Neuronal stem cell (in vitro differentiated cells): Measurements from ENCODE around the gene LST1.
A peak's percentile ranks its signal among the peaks of the same experiment; 100 is the strongest.

ENCODE experiments used
- DNase-seq: peaks from one replicate; pipeline ENCODE4 v3.0.0-alpha.2; 2013; ENCODE audit warnings: low spot score
- H2AFZ ChIP-seq: one replicate; pipeline ENCODE4 v1.6.1; 2013; ENCODE audit warnings: mild to moderate bottlenecking, low read length, inconsistent platforms
- H2AK5ac ChIP-seq: 2 replicates; pipeline ENCODE4 v1.6.1; 2013; ENCODE audit warnings: low read depth, mild to moderate bottlenecking, inconsistent platforms, low read length, moderate library complexity, mixed read lengths
- H2BK120ac ChIP-seq: 2 replicates; pipeline ENCODE4 v1.6.1; 2013; ENCODE audit warnings: low read depth, mild to moderate bottlenecking, inconsistent platforms, low read length, moderate library complexity, mixed read lengths
- H2BK12ac ChIP-seq: one replicate; pipeline ENCODE4 v1.6.1; 2013; ENCODE audit warnings: low read length, inconsistent platforms
- H2BK15ac ChIP-seq: 2 replicates; pipeline ENCODE4 v1.6.1; 2013; ENCODE audit warnings: mild to moderate bottlenecking, low read length, inconsistent platforms, mixed read lengths
- H2BK5ac ChIP-seq: one replicate; pipeline ENCODE4 v1.6.1; 2013; ENCODE audit warnings: inconsistent platforms, mild to moderate bottlenecking, low read length, moderate library complexity
- H3K14ac ChIP-seq: one replicate; pipeline ENCODE4 v1.6.1; 2013; ENCODE audit warnings: low read length, inconsistent platforms
- H3K18ac ChIP-seq: 2 replicates; pipeline ENCODE4 v1.6.1; 2013; ENCODE audit warnings: low read length, inconsistent platforms
- H3K23ac ChIP-seq: 2 replicates; pipeline ENCODE4 v1.6.1; 2013; ENCODE audit warnings: low read depth, mild to moderate bottlenecking, mixed read lengths, low read length, inconsistent platforms; ENCODE audit not compliant: poor library complexity
- H3K27ac ChIP-seq: replicated peaks from 3 replicates; pipeline ENCODE4 v1.5.1; 2013; ENCODE audit warnings: low read length, inconsistent platforms
- H3K27me3 ChIP-seq, 3 experiments: 2 replicates each; pipeline ENCODE4 v1.6.1; 2013; ENCODE audit warnings: low read length in 3 of 3, mild to moderate bottlenecking in 2 of 3, inconsistent platforms in 1 of 3, low read depth in 1 of 3, mixed read lengths in 1 of 3, moderate library complexity in 1 of 3; ENCODE audit not compliant: control insufficient read depth in 3 of 3, insufficient read depth in 3 of 3
- H3K36me3 ChIP-seq, 2 donors: replicated peaks in 1 of 2; 2 replicates each; pipeline ENCODE4 v1.6.1; 2013; ENCODE audit warnings: low read length in 2 of 2; ENCODE audit not compliant: control insufficient read depth in 2 of 2, insufficient read depth in 2 of 2
- H3K4ac ChIP-seq: 2 replicates; pipeline ENCODE4 v1.6.1; 2013; ENCODE audit warnings: inconsistent platforms, mild to moderate bottlenecking, low read length, moderate library complexity
- H3K4me1 ChIP-seq, 2 donors: 1 replicate in 1 of 2; 2 replicates in 1 of 2; pipeline ENCODE4 v1.6.1; 2013; ENCODE audit warnings: low read length in 2 of 2, low read depth in 1 of 2; ENCODE audit not compliant: control insufficient read depth in 2 of 2, insufficient read depth in 1 of 2
- H3K4me2 ChIP-seq: one replicate; pipeline ENCODE4 v1.6.1; 2013; ENCODE audit warnings: mild to moderate bottlenecking, low read length, inconsistent platforms; ENCODE audit not compliant: insufficient read depth, poor library complexity, severe bottlenecking
- H3K4me3 ChIP-seq, 2 donors: 2 replicates each; pipeline ENCODE4 v1.5.1; 2013; ENCODE audit warnings: low read length in 2 of 2, mild to moderate bottlenecking in 2 of 2, inconsistent platforms in 1 of 2, moderate library complexity in 1 of 2
- H3K79me1 ChIP-seq: one replicate; pipeline ENCODE4 v1.6.1; 2013; ENCODE audit warnings: low read depth, mild to moderate bottlenecking, inconsistent platforms, low read length, moderate library complexity
- H3K9ac ChIP-seq: one replicate; pipeline ENCODE4 v1.6.1; 2013; ENCODE audit warnings: mild to moderate bottlenecking, low read depth, low read length, inconsistent platforms; ENCODE audit not compliant: poor library complexity
- H3K9me3 ChIP-seq, 2 donors: replicated peaks in 1 of 2; 2 replicates each; pipeline versions ENCODE3 to v1.6.1; 2013; ENCODE audit warnings: low read length in 2 of 2, mild to moderate bottlenecking in 2 of 2, inconsistent platforms in 1 of 2, low read depth in 1 of 2, mixed read lengths in 1 of 2, moderate library complexity in 1 of 2; ENCODE audit not compliant: control insufficient read depth in 2 of 2, insufficient read depth in 1 of 2
- H4K8ac ChIP-seq: one replicate; pipeline ENCODE4 v1.6.1; 2013; ENCODE audit warnings: low read depth, mild to moderate bottlenecking, inconsistent platforms, low read length, moderate library complexity
- H4K91ac ChIP-seq: one replicate; pipeline ENCODE4 v1.6.1; 2013; ENCODE audit warnings: low read length, low read depth, mild to moderate bottlenecking, inconsistent platforms; ENCODE audit not compliant: poor library complexity
- WGBS, 2 donors: extraction: QIAGEN DNeasy Blood & Tissue Kit; methylation state at CpG; one replicate each; pipeline ENCODE4 v1.1.7; 2013; ENCODE audit warnings: missing lambda C conversion rate in 2 of 2, mixed read lengths in 1 of 2; ENCODE audit not compliant: insufficient read length in 2 of 2, insufficient replicate concordance in 1 of 2; ENCODE audit errors: extremely low coverage in 2 of 2; 5-methylcytosine and 5-hydroxymethylcytosine counted together

Gene LST1

DNA sequence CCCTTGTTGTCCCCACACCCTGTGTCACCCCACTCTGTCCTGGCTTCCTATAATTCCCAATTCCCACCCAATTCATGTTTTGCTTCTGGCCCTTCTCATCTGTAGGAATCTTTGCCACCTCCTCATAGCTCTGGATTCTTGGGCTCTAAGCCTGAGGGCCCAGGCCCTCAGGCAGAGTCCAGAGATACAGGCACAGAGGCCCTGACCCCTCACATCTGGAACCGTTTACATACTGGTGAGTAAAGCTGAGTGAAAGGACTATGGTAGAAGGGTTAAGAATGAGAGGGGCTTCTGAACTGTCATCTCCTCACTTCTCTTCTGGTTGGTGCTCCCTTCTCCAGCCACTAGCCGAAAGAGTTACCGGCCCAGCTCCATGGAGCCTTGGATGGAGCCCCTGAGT lies 48.1 kb downstream of the LST1 start:
- H3K27ac ChIP-seq = no peak overlapping the region
- no peak overlapping the region for H2AK5ac ChIP-seq
- H3K36me3 ChIP-seq = peaks cover 69 to 99% of the 10 kb centered on the region in 2 donors

DNA sequence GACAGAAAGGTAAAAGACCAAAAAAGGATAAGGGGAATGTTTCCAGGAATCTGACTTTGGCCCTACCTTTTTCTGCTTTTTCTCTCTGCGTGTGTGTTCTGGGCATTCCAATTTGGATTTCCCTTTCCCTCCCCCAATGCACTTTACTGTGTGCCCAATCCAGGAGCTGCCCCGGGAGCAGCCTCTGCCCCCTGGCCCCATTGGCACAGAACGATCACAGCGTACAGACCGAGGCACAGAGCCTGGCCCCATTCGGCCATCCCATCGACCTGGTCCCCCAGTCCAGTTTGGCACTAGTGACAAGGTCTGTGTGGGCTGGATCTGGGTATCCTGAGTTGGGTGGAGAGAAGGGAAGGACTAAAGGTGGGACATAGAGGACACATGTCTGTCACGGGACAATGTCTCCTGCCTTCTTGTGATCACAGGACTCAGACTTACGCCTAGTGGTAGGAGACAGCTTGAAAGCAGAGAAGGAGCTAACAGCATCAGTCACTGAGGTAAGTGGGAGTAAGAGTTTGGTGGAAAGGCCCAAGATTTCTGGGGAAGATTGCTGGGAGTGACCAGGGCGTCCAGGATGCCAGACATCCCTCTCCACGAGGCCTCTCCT lies 49.0 kb downstream of the LST1 start:
- H2BK5ac ChIP-seq = no peak overlapping the region
- no peak overlapping the region for H3K23ac ChIP-seq
- no peak overlapping the region for H2BK120ac ChIP-seq
- H3K4ac ChIP-seq = no peak overlapping the region
- no peak overlapping the region for H3K14ac ChIP-seq
- H2BK15ac ChIP-seq = no peak overlapping the region
- no peak overlapping the region for H3K9ac ChIP-seq
- H3K18ac ChIP-seq = no peak overlapping the region
- H2AFZ ChIP-seq = no peak overlapping the region
- peaks cover 72 to 99% of the 10 kb centered on the region in 2 donors for H3K36me3 ChIP-seq
- H3K9me3 ChIP-seq = no peaks in the 10 kb centered on the region
- DNase-seq = no peak
- no peak overlapping the region for H4K8ac ChIP-seq
- peaks cover 10% of the 10 kb centered on the region for H3K79me1 ChIP-seq
- no peak overlapping the region for H2BK12ac ChIP-seq
- no peak overlapping the region for H3K4me3 ChIP-seq
- H3K27me3 ChIP-seq = no peaks in the 10 kb centered on the region
- no peak overlapping the region for H3K27ac ChIP-seq
- H2AK5ac ChIP-seq = no peak overlapping the region
- H3K4me2 ChIP-seq = no peak overlapping the region
- no peaks in the 10 kb centered on the region for H3K4me1 ChIP-seq
- H4K91ac ChIP-seq = no peak overlapping the region
- no CpG with 5 or more reads among the region's 11 CpGs for WGBS, 2 donors

More for the DNA sequence above, 48.1 kb downstream of the LST1 start:
- no peak overlapping the region for H3K9ac ChIP-seq
- H3K23ac ChIP-seq = no peak overlapping the region
- H3K4me2 ChIP-seq = no peak overlapping the region
- H2BK5ac ChIP-seq = no peak overlapping the region
- no peak overlapping the region for H2BK12ac ChIP-seq
- H3K18ac ChIP-seq = no peak overlapping the region
- no peaks in the 10 kb centered on the region for H3K4me1 ChIP-seq
- H2BK15ac ChIP-seq = no peak overlapping the region
- DNase-seq = no peak
- no peaks in the 10 kb centered on the region for H3K9me3 ChIP-seq
- H3K79me1 ChIP-seq = peaks cover 10% of the 10 kb centered on the region
- H3K27me3 ChIP-seq = no peaks in the 10 kb centered on the region
- no peak overlapping the region for H2AFZ ChIP-seq
- no peak overlapping the region for H2BK120ac ChIP-seq
- H4K8ac ChIP-seq = no peak overlapping the region
- H3K4me3 ChIP-seq = no peak overlapping the region
- H3K14ac ChIP-seq = no peak overlapping the region
- no peak overlapping the region for H3K4ac ChIP-seq
- no CpG with 5 or more reads among the region's 3 CpGs for WGBS, 2 donors
- no peak overlapping the region for H4K91ac ChIP-seq

DNA sequence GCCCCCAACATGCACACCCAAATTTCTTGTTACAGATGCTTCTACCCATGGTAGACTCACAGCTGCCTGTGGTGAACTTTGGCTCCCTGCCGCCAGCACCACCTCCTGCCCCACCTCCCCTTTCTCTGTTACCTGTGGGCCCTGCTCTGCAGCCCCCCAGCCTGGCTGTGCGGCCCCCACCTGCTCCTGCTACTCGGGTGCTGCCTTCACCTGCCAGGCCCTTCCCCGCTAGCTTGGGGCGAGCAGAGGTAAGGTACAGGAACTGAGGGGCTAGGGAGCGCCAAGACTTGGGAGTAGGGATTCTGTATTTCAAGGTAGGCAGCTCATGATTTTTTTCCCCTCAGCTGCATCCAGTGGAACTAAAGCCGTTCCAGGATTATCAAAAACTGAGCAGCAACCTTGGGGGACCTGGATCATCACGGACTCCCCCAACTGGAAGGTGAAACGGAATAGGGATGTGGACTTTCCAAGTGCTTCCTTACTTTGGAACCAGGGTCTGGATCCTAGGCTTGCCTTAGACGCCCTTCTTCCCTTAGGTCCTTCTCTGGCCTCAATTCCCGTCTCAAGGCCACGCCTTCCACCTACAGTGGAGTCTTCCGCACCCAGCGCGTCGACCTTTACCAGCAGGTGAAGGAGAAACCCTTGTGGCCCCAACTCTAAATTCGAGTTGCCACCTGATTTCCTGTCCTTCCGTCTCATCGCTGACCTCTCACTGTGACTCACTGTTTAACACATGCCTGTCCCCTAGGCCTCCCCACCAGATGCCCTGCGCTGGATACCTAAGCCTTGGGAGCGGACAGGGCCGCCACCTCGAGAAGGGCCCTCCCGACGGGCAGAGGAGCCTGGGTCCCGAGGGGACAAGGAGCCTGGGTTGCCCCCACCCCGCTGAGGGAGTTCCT lies 50.9 kb downstream of the LST1 start:
- H3K14ac ChIP-seq = no peak overlapping the region
- no peak overlapping the region for H3K27ac ChIP-seq
- no peak overlapping the region for H4K8ac ChIP-seq
- H3K79me1 ChIP-seq = peaks cover 8% of the 10 kb centered on the region
- no peak overlapping the region for H2BK120ac ChIP-seq
- no peak overlapping the region for H2BK12ac ChIP-seq
- H3K4me3 ChIP-seq = no peak overlapping the region
- no peak for DNase-seq
- no peak overlapping the region for H3K4ac ChIP-seq
- no peaks in the 10 kb centered on the region for H3K4me1 ChIP-seq
- H3K4me2 ChIP-seq = no peak overlapping the region
- H2BK15ac ChIP-seq = no peak overlapping the region
- peaks cover 79 to 99% of the 10 kb centered on the region in 2 donors for H3K36me3 ChIP-seq
- no peak overlapping the region for H2AK5ac ChIP-seq
- H2AFZ ChIP-seq = no peak overlapping the region
- H3K9me3 ChIP-seq = no peaks in the 10 kb centered on the region
- H3K23ac ChIP-seq = peak overlapping the region; percentile 52
- no peaks in the 10 kb centered on the region for H3K27me3 ChIP-seq
- no peak overlapping the region for H3K18ac ChIP-seq
- no peak overlapping the region for H2BK5ac ChIP-seq
- H4K91ac ChIP-seq = no peak overlapping the region
- H3K9ac ChIP-seq = no peak overlapping the region
- WGBS, 2 donors = no CpG with 5 or more reads among the region's 27 CpGs
